ENCODE results near the gene KCNJ1. TPM values are rescaled to one million over a fixed set of nuclear protein-coding genes. Genes with fewer than 3 reads are reported as not detected.

KCNJ1 gene
- total and polyA plus RNA-seq, 12 donors = 0.01 to 0.29 (median 0.13) TPM; not detected in 7

DNA sequence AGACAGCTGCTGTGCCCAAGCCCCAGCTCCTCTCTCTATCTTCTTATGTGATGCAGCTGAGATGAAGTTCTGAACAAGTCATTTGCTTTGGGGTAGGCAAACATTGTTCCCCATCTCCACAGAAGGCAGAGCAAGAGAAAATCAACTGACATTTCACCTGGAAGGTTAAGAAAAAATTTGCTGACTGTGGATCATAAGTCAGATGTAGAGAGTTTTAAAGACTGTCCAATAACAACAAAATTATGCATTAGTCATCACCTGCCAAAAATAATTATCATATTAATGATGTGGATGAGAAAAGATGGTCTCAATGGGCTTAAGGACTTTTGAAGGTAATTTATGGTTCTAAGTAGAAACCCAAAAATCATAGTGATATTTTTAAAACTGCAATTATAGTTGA lies 59.2 kb downstream of the KCNJ1 start:
- TF ChIP-seq, protein P1, sequence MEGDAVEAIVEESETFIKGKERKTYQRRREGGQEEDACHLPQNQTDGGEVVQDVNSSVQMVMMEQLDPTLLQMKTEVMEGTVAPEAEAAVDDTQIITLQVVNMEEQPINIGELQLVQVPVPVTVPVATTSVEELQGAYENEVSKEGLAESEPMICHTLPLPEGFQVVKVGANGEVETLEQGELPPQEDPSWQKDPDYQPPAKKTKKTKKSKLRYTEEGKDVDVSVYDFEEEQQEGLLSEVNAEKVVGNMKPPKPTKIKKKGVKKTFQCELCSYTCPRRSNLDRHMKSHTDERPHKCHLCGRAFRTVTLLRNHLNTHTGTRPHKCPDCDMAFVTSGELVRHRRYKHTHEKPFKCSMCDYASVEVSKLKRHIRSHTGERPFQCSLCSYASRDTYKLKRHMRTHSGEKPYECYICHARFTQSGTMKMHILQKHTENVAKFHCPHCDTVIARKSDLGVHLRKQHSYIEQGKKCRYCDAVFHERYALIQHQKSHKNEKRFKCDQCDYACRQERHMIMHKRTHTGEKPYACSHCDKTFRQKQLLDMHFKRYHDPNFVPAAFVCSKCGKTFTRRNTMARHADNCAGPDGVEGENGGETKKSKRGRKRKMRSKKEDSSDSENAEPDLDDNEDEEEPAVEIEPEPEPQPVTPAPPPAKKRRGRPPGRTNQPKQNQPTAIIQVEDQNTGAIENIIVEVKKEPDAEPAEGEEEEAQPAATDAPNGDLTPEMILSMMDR (IDR thresholded peaks at IDR 0.05) = no peak
- intact Hi-C loops (cut with DNase I) = no loop called here

DNA sequence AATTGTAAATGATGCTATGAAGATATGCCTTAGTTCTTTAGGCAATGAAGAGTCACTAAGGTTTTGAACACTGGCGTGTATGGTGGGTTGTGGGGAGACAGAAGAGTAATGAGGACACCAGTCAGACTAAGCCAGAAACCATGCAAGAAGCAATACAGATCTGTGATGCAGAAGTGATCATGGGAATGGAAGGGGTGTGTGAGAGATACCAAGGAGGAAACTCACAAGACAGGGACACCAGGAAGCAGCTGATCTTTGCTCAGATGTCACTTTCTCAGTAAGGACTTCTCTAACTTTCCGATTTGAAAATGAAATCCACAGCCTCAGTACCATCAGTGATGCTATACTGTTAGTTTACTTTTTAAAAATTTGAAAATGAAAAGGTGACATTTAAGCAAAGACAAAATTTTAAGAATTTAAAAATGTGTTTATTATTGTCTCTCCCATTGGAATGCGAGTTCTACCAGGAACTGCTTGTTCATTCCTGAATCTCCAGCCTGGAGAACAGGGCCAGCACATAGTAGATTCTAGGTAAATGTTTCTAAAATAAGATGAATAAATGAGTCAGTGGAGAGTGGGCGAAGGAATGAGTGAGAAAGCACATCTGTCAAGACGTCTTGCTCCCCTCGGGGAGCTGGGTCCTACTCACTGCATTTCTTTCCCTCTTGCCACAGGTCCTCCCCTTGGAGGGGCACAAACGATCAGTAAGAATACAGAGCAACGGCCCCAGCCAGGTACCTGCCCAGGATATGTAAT lies 60.4 kb downstream of the KCNJ1 start:
- H3K27ac ChIP-seq = no peak overlapping the region
- no peak for ATAC-seq
- H3K4me1 ChIP-seq = peaks cover 0 to 32% (median 18%) of the 10 kb centered on the region in 9 donors
- intact Hi-C loops (cut with DNase I) = no loop called here
- H3K36me3 ChIP-seq = peaks cover 0 to 99% (median 14%) of the 10 kb centered on the region in 9 donors
- no peaks in the 10 kb centered on the region for H3K9me3 ChIP-seq
- no peaks in the 10 kb centered on the region for H3K27me3 ChIP-seq
- WGBS, 2 donors = 81% methylated on average over 8 of the region's 8 CpGs
- H3K4me3 ChIP-seq = no peak overlapping the region
- TF ChIP-seq, protein P1 (IDR thresholded peaks at IDR 0.05) = no peak
- DNase-seq = no peak

More for the DNA sequence above, 59.2 kb downstream of the KCNJ1 start:
- no peaks in the 10 kb centered on the region for H3K27me3 ChIP-seq
- ATAC-seq = no peak
- peaks cover 0 to 100% (median 14%) of the 10 kb centered on the region in 9 donors for H3K36me3 ChIP-seq
- no peaks in the 10 kb centered on the region for H3K9me3 ChIP-seq
- peaks cover 0 to 19% (median 7%) of the 10 kb centered on the region in 9 donors for H3K4me1 ChIP-seq
- no peak overlapping the region for H3K27ac ChIP-seq
- no peak overlapping the region for H3K4me3 ChIP-seq
- DNase-seq = no peak

DNA sequence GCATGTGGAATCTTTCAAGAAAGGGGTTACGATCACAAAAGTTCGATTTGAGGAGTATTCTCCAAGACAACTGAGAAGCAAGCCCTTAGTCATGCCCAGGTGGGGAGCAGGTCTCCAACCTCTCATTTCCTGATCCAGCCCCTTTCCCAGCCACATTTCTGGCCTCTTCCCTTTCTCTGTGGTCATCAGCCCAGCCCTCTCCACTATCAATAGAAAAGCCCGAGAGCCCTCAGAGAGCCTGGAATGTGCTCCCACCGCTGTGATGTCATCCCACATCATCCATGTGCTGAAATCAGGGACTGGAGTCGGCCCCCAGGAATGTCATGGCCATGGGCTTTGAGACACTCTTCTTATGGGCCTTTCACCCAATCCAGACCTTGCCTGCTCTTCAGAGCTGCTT lies 62.6 kb downstream of the KCNJ1 start:
- DNase-seq = no peak
- Histone ChIP-seq H3K9me3 (no peaks in the 10 kb centered on the region), H3K27ac (no peak overlapping the region), H3K27me3 (no peaks in the 10 kb centered on the region), H3K4me1 (peaks cover 0 to 33% (median 23%) of the 10 kb centered on the region in 9 donors), H3K4me3 (no peak overlapping the region), H3K36me3 (peaks cover 0 to 99% (median 13%) of the 10 kb centered on the region in 9 donors)
- no peak for ATAC-seq
- 53 to 77% methylated on average over 5 of the region's 5 CpGs for WGBS, 2 donors
- intact Hi-C loops (cut with DNase I) = no loop called here
- TF ChIP-seq, protein P1 (IDR thresholded peaks at IDR 0.05) = no peak

DNA sequence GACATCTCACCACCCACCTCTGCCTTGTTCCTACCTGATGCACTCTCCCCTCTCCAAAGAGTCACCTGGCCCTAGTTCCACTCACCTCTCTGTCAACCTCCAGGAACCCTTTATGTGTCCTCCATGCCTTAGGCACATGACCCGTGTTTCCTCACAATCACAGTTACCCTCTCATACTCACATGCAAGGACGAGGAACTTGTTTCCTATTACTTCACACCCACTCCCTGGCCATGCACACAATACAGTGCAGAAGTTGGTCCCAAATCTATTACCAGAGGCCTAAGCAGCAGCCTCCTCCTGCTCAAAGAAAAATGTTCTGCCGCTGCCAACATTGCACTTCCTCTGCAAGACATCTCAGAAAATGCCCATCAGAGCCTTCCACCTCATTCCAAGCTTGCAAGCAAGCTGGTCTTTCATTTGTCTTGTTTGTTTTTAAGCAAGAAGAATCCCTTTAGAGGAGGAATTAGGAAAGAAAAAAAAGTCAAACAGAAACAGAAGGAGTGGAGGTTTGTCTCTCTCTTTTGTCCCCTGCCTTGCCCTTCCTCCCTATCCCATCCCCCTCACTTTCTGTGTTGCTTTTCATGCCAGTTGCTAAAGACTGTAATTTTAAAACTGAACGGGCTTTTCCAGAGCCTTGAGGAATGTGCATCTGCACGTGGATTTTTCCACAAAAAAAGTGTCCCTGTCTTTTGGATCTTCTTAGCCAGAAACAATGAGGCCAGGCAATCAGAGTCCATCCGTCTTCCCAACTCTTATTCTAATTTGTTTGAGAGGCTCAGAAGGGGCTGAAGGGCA lies 63.4 kb downstream of the KCNJ1 start:
- Histone ChIP-seq H3K4me3 (no peak overlapping the region), H3K9me3 (no peaks in the 10 kb centered on the region), H3K27me3 (no peaks in the 10 kb centered on the region), H3K27ac (peak overlapping the region in 1 of 10 donors; percentile 13), H3K4me1 (peaks cover 0 to 33% (median 23%) of the 10 kb centered on the region in 9 donors), H3K36me3 (peaks cover 0 to 97% (median 5%) of the 10 kb centered on the region in 9 donors)
- TF ChIP-seq, protein P1 (IDR thresholded peaks at IDR 0.05) = no peak
- 66 to 70% methylated on average over 6 of the region's 6 CpGs for WGBS, 2 donors
- DNase-seq (no peak), ATAC-seq (peak in 2 of 8 donors; percentile 25 to 32)
- intact Hi-C loops (cut with DNase I) = no loop called here

Measured in heart right ventricle (tissue), 16 donors.